NCI-H1694 treated with DMSO at 0.1 percent for 48 hours (cell line): ENCODE results near the gene STAG3.
"Not testable (repeated sequence)": the region's sequence is repeated elsewhere in the genome, so short reads cannot be mapped to it uniquely, and the experiment has no call there.

Experiments used
- DNase-seq: peaks from one replicate; lab custom pipeline; 2025; lab: John Stamatoyannopoulos, UW

STAG3 gene

GRCh38 chr7:100257017-100257416 is 79.3 kb downstream of the STAG3 start:
- DNase-seq: no peak

- not testable (repeated sequence) for DNase-seq
Observed at GRCh38 chr7:100259984-100260383, 82.3 kb downstream of the STAG3 start.

- not testable (repeated sequence) for DNase-seq
Observed at GRCh38 chr7:100262896-100263295, 85.2 kb downstream of the STAG3 start.
